ENCODE measurements around the gene F13A1.

F13A1 gene

DNA sequence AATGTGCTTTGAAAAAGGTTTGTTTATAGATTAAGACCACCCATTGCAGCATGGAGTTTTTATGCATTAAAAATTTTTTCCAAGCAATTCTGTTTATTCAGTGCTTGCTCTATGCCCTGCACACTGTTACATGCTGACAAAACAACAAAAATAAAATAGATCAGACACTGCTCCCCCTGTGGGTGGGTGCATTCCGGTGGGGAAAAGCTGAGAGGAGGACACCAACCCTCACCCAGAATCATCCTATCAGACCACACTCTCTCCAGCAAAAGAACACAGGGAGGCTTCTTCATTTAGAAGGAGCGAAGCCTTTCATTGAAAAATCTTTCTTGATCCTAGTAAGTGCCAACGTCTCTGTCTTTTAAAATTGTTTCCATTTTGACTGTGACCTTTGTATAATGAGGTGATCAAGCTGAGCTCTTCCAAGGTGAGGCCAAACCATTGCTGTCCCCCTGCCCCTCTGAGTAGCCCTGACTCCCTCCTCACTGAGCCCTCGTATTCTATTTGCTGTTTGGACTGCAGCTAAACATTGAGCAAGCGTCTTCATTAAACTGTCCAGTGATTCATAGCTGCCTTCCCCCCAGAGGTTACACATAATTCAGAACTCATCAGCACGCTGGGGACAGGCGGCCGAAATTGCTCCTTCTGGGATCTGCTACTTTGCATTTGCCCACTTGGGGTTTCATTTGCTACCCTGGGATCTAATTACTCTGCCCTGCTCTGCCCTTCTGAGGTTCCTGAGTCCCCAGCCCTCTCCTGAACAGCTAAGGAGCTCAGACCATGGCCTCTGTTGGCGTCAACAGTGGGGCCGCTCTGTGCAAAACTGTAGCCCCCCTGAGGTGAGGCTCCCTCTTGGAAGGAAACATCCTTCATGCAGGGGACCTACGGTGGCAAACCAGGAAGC lies 102.4 kb downstream of the F13A1 start:
- no peak for FAIRE-seq
- no peak for DNase-seq (ENCODE audit: insufficient read length, low spot score)
- no peak for TF ChIP-seq SPI1 (IDR thresholded peaks at IDR 0.05; ENCODE audit: low read depth, low read length)
- no peak for TF ChIP-seq POLR2A (IDR thresholded peaks at IDR 0.05; ENCODE audit: low read depth, low read length)
- no peak for TF ChIP-seq TAF1 (IDR thresholded peaks at IDR 0.05; ENCODE audit: low read depth, low read length)
- TF ChIP-seq POU2F2 (IDR thresholded peaks at IDR 0.05; ENCODE audit: low read depth, low read length) = no peak
- no peak for TF ChIP-seq POLR2AphosphoS5 (IDR thresholded peaks at IDR 0.05; ENCODE audit: low read depth, low read length)
- TF ChIP-seq PAX5 (IDR thresholded peaks at IDR 0.05; ENCODE audit: insufficient read depth, low read length, severe bottlenecking) = no peak

DNA sequence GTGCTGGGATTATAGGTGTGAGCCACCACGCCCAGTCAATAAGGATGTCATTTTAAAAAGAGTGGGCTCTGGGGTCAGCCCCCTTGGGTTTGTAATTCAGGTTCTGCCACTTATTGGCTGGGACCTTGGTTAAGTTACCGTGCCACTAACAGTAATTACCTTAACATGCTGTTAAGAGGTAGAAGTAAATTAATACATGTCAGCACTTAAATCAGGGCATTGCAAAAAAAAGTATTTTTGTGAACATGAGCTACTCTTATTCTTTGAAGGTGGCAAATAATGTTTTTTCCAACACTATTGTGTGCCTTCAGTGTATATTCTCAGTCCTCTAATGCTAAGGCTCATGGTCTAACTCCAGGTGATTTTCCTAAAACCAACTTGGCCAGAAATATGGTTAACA lies 109.5 kb downstream of the F13A1 start:
- FAIRE-seq (no peak), DNase-seq (ENCODE audit: insufficient read length, low spot score) (no peak)
- no peak for TF ChIP-seq SPI1 (IDR thresholded peaks at IDR 0.05; ENCODE audit: low read depth, low read length)
- no peak for TF ChIP-seq TAF1 (IDR thresholded peaks at IDR 0.05; ENCODE audit: low read depth, low read length)
- TF ChIP-seq POU2F2 (IDR thresholded peaks at IDR 0.05; ENCODE audit: low read depth, low read length) = no peak
- TF ChIP-seq POLR2A (IDR thresholded peaks at IDR 0.05; ENCODE audit: low read depth, low read length) = no peak
- no peak for TF ChIP-seq POLR2AphosphoS5 (IDR thresholded peaks at IDR 0.05; ENCODE audit: low read depth, low read length)
- TF ChIP-seq PAX5 (IDR thresholded peaks at IDR 0.05; ENCODE audit: insufficient read depth, low read length, severe bottlenecking) = no peak

DNA sequence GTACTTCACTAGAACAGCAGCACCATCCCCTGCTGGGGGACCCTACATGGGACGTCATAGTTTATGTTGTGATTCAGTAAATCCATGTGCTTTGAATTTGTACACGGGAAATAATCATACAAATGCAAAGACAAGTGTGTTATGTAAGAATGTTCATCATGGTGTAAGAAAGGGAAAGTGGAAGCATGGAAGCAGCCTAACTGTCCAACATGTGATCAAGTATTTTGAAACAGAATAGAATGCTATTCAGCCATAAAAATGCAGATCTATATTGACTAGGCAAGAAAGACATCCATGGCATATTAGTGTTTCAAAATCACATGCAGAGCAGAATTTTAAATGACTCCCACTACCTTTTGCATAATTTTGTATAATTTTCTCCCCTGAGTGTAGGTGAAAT lies 117.6 kb downstream of the F13A1 start:
- no peak for FAIRE-seq

DNA sequence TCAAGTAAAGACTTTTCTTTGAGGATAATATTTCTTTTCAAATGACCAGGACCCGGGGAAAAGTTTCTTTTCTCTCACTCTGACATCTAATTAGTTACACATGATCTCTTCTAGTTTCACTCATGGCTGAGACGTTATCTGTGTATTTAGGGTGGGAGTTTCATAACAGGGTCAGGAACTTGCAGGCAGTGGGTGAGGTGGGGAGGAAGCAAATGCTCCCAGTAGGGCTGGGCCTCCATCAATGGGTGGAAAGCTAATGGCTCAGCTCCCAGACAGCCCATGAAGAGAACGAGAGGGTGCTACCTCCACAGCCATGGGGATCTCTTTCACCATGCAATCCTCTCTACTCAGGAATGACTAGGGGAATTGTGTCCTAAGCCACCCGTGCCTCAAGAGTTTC lies 119.3 kb downstream of the F13A1 start:
- TF ChIP-seq TAF1 (IDR thresholded peaks at IDR 0.05; ENCODE audit: low read depth, low read length) (no peak), PAX5 (IDR thresholded peaks at IDR 0.05; ENCODE audit: insufficient read depth, low read length, severe bottlenecking) (no peak), POU2F2 (IDR thresholded peaks at IDR 0.05; ENCODE audit: low read depth, low read length) (no peak)
- DNase-seq (ENCODE audit: insufficient read length, low spot score) = no peak
- FAIRE-seq = no peak

More for the DNA sequence above, 117.6 kb downstream of the F13A1 start:
- TF ChIP-seq POLR2A (IDR thresholded peaks at IDR 0.05; ENCODE audit: low read depth, low read length) = no peak
- TF ChIP-seq POLR2AphosphoS5 (IDR thresholded peaks at IDR 0.05; ENCODE audit: low read depth, low read length) = no peak
- no peak for TF ChIP-seq POU2F2 (IDR thresholded peaks at IDR 0.05; ENCODE audit: low read depth, low read length)
- TF ChIP-seq PAX5 (IDR thresholded peaks at IDR 0.05; ENCODE audit: insufficient read depth, low read length, severe bottlenecking) = no peak
- no peak for TF ChIP-seq TAF1 (IDR thresholded peaks at IDR 0.05; ENCODE audit: low read depth, low read length)
- no peak for DNase-seq (ENCODE audit: insufficient read length, low spot score)

DNA sequence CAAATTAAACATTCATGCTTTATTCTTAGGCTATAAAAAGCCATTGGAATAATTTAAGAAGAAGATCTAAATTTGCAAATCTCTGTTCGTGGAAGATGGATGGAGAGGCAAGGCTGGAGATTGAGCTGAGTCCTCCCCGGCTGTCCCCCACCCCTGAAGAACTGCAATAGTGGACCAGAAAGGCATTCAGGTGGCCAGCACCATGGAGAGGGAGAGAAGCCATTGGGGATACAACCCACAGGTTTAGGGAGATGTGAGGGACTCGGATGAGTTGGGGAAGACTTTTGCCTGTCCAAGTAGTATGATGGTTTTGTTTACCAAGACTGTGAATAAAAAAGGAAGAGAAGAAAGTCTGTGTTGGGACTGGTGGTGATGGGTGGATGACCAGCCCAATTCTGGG lies 120.8 kb downstream of the F13A1 start:
- DNase-seq (ENCODE audit: insufficient read length, low spot score) (no peak), FAIRE-seq (no peak)
- TF ChIP-seq PAX5 (IDR thresholded peaks at IDR 0.05; ENCODE audit: insufficient read depth, low read length, severe bottlenecking) = no peak
- TF ChIP-seq POLR2AphosphoS5 (IDR thresholded peaks at IDR 0.05; ENCODE audit: low read depth, low read length) = no peak
- no peak for TF ChIP-seq POLR2A (IDR thresholded peaks at IDR 0.05; ENCODE audit: low read depth, low read length)
- no peak for TF ChIP-seq TAF1 (IDR thresholded peaks at IDR 0.05; ENCODE audit: low read depth, low read length)
- TF ChIP-seq SPI1 (IDR thresholded peaks at IDR 0.05; ENCODE audit: low read depth, low read length) = no peak
- TF ChIP-seq POU2F2 (IDR thresholded peaks at IDR 0.05; ENCODE audit: low read depth, low read length) = no peak

DNA sequence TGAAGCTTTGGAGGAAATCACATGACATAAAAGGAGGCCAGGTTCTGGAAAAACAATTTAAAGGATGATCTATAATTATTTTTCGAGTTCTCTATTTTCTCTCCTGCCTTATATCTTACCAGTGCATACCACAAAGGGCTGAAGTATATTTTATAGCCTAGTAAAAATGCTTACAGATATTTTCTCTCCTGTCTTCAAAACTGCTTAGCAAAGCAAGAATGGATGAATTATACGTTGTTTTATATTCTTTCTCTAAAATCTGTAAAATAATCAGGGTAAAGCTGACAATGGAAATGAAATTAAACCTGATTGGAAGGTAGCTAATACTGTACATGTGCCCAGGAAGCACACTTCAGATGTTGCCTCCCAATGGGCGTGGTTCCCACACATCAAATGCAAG lies 123.7 kb downstream of the F13A1 start:
- DNase-seq (ENCODE audit: insufficient read length, low spot score) = no peak
- TF ChIP-seq TAF1 (IDR thresholded peaks at IDR 0.05; ENCODE audit: low read depth, low read length) = no peak
- TF ChIP-seq PAX5 (IDR thresholded peaks at IDR 0.05; ENCODE audit: insufficient read depth, low read length, severe bottlenecking) = no peak
- no peak for TF ChIP-seq POLR2A (IDR thresholded peaks at IDR 0.05; ENCODE audit: low read depth, low read length)
- TF ChIP-seq SPI1 (IDR thresholded peaks at IDR 0.05; ENCODE audit: low read depth, low read length) = no peak
- no peak for TF ChIP-seq POLR2AphosphoS5 (IDR thresholded peaks at IDR 0.05; ENCODE audit: low read depth, low read length)
- TF ChIP-seq POU2F2 (IDR thresholded peaks at IDR 0.05; ENCODE audit: low read depth, low read length) = no peak
- no peak for FAIRE-seq

DNA sequence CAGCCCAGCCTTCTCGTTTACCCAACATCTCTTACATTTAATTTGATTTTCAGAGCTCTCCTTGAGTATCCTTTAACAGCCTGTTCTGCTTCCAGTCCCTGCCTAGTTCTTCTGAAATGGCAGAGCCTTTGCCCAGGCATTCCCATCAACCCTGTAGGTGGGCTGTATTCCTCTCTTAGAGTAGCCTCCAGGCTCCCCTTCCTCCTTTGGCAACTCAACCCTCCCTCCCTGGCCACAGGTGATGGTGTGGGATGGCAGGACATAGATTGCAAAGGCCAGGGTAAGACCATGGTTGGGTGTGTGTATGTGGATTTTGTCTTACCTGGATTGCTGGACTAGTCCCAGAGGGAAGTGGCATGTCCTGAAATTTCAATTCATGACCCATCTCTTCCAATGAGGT lies 125.4 kb downstream of the F13A1 start:
- TF ChIP-seq POU2F2 (IDR thresholded peaks at IDR 0.05; ENCODE audit: low read depth, low read length) = no peak
- no peak for TF ChIP-seq TAF1 (IDR thresholded peaks at IDR 0.05; ENCODE audit: low read depth, low read length)
- TF ChIP-seq PAX5 (IDR thresholded peaks at IDR 0.05; ENCODE audit: insufficient read depth, low read length, severe bottlenecking) = no peak
- no peak for TF ChIP-seq POLR2A (IDR thresholded peaks at IDR 0.05; ENCODE audit: low read depth, low read length)
- no peak for TF ChIP-seq POLR2AphosphoS5 (IDR thresholded peaks at IDR 0.05; ENCODE audit: low read depth, low read length)
- no peak for TF ChIP-seq SPI1 (IDR thresholded peaks at IDR 0.05; ENCODE audit: low read depth, low read length)
- FAIRE-seq = no peak
- DNase-seq (ENCODE audit: insufficient read length, low spot score) = no peak

DNA sequence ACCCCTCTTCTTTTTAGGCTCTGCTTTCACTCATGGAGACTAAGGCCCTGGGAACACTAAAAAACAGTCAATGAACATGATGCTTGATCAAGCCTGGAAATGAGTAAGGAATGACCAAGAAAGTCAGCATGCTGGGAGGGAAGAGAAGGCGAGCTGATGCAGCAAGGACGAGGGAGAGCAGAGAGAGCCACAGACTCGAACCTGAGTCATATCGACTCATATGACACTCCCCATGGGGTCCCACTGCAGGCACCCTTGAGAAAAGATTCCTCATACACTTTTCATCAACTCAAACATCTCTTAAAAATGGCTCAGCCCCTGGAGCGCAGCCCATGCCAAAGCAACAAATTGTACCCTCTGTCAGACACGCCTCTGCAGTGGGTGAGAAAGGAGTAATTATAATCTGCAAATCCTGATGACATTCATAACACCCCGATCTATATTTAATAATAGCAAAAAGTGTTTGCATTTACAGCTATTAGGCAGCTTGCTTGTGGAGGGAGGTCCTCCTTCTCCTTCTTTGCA lies 127.2 kb downstream of the F13A1 start:
- FAIRE-seq (no peak), DNase-seq (ENCODE audit: insufficient read length, low spot score) (no peak)
- no peak for TF ChIP-seq PAX5 (IDR thresholded peaks at IDR 0.05; ENCODE audit: insufficient read depth, low read length, severe bottlenecking)
- no peak for TF ChIP-seq POU2F2 (IDR thresholded peaks at IDR 0.05; ENCODE audit: low read depth, low read length)
- no peak for TF ChIP-seq POLR2AphosphoS5 (IDR thresholded peaks at IDR 0.05; ENCODE audit: low read depth, low read length)
- TF ChIP-seq TAF1 (IDR thresholded peaks at IDR 0.05; ENCODE audit: low read depth, low read length) = no peak
- TF ChIP-seq POLR2A (IDR thresholded peaks at IDR 0.05; ENCODE audit: low read depth, low read length) = no peak
- TF ChIP-seq SPI1 (IDR thresholded peaks at IDR 0.05; ENCODE audit: low read depth, low read length) = no peak

DNA sequence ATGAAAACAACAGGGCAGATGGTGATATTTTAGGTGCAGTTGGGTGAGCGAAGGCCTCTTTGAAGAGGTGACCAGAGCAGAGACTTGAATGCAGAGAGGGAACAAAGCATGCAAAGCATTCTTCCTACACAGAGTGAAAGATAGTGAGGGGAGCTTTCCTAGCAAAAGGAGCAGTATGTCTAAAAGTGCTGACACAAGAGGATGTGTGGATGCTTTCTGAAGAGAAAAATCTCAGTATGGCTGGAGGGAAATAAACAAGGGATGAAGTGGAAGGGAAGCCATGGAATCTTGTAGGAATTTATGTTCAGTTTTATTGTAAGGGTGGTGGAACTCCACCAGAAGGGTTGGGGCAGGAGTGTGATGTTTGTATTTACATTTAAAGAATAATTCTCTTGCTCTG lies 128.6 kb downstream of the F13A1 start:
- no peak for DNase-seq (ENCODE audit: insufficient read length, low spot score)
- TF ChIP-seq PAX5 (IDR thresholded peaks at IDR 0.05; ENCODE audit: insufficient read depth, low read length, severe bottlenecking) = no peak
- TF ChIP-seq SPI1 (IDR thresholded peaks at IDR 0.05; ENCODE audit: low read depth, low read length) = no peak
- no peak for TF ChIP-seq POU2F2 (IDR thresholded peaks at IDR 0.05; ENCODE audit: low read depth, low read length)
- TF ChIP-seq TAF1 (IDR thresholded peaks at IDR 0.05; ENCODE audit: low read depth, low read length) = no peak
- no peak for TF ChIP-seq POLR2A (IDR thresholded peaks at IDR 0.05; ENCODE audit: low read depth, low read length)
- TF ChIP-seq POLR2AphosphoS5 (IDR thresholded peaks at IDR 0.05; ENCODE audit: low read depth, low read length) = no peak
- no peak for FAIRE-seq
